ENCODE results near the gene CDK11B.

Gene CDK11B

GRCh38 chr1:1627261-1627828 lies 31.5 kb downstream of the CDK11B start:
- DNase-seq (ENCODE audit: low read depth in 2 of 2) = no peak

- DNase-seq (ENCODE audit: low read depth in 2 of 2) = no peak
Measured at GRCh38 chr1:1626207-1627141, 32.3 kb downstream of the CDK11B start.

GRCh38 chr1:1625824-1626206 lies 33.0 kb downstream of the CDK11B start:
- DNase-seq (ENCODE audit: low read depth in 2 of 2) = no peak

GRCh38 chr1:1625404-1625775 lies 33.4 kb downstream of the CDK11B start:
- no peak for DNase-seq (ENCODE audit: low read depth in 2 of 2)

GRCh38 chr1:1624443-1625403 lies 34.1 kb downstream of the CDK11B start:
- no peak for DNase-seq (ENCODE audit: low read depth in 2 of 2)

GRCh38 chr1:1623631-1624442 lies 35.0 kb downstream of the CDK11B start:
- no peak for DNase-seq (ENCODE audit: low read depth in 2 of 2)

GRCh38 chr1:1623181-1623630 lies 35.6 kb downstream of the CDK11B start:
- DNase-seq (ENCODE audit: low read depth in 2 of 2) = no peak

- no peak for DNase-seq (ENCODE audit: low read depth in 2 of 2)
Measured at GRCh38 chr1:1622788-1623094, 36.1 kb downstream of the CDK11B start.

GRCh38 chr1:1622010-1622787 lies 36.6 kb downstream of the CDK11B start:
- no peak for DNase-seq (ENCODE audit: low read depth in 2 of 2)

GRCh38 chr1:1621173-1622009 lies 37.4 kb downstream of the CDK11B start:
- DNase-seq (ENCODE audit: low read depth in 2 of 2) = no peak

GRCh38 chr1:1620433-1621139 lies 38.2 kb downstream of the CDK11B start:
- no peak for DNase-seq (ENCODE audit: low read depth in 2 of 2)

- DNase-seq (ENCODE audit: low read depth in 2 of 2) = no peak
Measured at GRCh38 chr1:1619917-1620361, 38.9 kb downstream of the CDK11B start.

- DNase-seq (ENCODE audit: low read depth in 2 of 2) = no peak
Measured at GRCh38 chr1:1618396-1619068, 40.3 kb downstream of the CDK11B start.

GRCh38 chr1:1617925-1618324 lies 40.9 kb downstream of the CDK11B start:
- no peak for DNase-seq (ENCODE audit: low read depth in 2 of 2)

GRCh38 chr1:1617516-1617915 lies 41.3 kb downstream of the CDK11B start:
- no peak for DNase-seq (ENCODE audit: low read depth in 2 of 2)

GRCh38 chr1:1616838-1617237 lies 42.0 kb downstream of the CDK11B start:
- no peak for DNase-seq (ENCODE audit: low read depth in 2 of 2)

GRCh38 chr1:1616045-1616790 lies 42.6 kb downstream of the CDK11B start:
- DNase-seq (ENCODE audit: low read depth in 2 of 2) = no peak
